KG1 (cell line): Measurements from ENCODE around the gene MYCL.
"Not testable (repeated sequence)": the region's sequence is repeated elsewhere in the genome, so short reads cannot be mapped to it uniquely, and the experiment has no call there.

ENCODE experiments used
- DNase-seq: peaks from one replicate; lab custom pipeline; 2025; lab: John Stamatoyannopoulos, UW

MYCL gene

DNA sequence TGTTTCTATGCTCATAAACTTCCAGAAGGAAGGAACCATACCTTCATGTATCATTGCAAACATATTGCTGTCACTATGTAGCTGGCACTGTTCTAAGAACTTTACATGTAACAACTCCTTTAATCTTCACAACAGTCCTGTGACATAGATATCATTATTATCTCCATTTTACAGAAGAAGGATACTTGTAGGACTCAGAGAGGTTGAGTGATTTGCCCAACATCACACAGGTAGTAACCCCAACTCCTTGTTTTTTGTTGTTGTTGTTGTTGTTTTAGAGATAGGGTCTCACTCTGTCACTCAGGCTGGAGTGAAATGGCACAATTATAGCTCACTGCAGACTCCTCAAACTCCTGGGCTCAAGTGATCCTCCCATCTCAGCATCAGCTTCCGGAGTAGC lies 10.8 kb downstream of the MYCL start:
- DNase-seq = no peak

DNA sequence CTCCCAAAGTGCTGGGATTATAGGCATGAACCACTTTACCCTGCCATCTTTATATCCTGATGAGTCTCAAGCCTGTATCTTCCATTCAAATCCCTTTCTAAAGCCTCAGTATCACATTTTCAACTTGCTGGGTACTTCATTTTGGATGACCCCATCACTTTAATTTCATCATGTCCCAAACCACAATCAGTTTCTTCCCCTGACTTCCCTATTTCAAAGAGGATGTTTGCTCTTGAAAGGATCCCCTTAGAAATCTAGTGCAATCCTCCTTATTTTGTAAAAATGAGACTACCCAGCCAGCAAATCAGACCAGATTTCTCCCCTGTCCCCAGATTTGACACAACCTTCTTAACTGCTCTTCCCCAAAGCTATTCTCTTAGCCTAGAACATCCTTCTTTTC lies 11.4 kb downstream of the MYCL start:
- DNase-seq = no peak

DNA sequence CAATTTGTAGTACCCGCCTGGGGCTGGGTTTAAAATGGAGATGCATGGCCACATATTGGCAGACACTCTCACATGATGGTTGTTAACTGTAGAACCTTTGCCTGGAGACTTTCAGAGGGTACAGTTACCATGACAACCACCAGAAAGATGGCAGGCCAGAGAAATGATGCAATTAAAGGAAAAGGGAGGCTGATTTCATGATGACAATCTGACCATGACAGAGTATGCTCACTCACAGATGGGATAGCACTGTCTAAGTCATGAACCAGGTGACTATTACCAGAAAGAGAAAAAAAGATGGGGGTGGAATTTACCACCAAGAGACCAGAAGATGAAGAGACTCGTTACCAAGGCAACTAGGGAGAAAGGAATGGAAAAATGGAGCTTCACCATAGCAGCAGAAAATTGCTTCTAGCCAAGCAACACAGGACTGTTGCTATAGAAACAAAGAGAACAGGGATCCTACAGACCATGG lies 14.9 kb downstream of the MYCL start:
- no peak for DNase-seq

DNA sequence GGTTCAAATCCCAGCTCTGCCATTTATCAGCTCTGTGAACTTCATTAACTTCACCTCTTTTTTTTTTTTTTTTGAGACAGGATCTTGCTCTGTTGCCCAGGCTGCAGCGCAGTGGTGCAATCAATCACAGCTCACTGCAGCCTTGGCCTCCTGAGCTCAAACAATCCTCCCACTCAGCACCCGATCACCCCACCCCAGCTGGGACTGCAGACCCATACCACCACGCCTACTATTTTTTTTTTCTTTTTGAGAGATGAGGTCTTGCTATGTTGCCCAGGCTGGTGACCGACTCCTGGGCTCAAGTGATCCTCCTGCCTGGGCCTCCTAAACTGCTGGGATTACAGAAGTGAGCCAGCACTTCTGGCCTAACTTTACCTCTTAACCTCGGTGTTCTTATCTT lies 16.2 kb downstream of the MYCL start:
- no peak for DNase-seq

DNA sequence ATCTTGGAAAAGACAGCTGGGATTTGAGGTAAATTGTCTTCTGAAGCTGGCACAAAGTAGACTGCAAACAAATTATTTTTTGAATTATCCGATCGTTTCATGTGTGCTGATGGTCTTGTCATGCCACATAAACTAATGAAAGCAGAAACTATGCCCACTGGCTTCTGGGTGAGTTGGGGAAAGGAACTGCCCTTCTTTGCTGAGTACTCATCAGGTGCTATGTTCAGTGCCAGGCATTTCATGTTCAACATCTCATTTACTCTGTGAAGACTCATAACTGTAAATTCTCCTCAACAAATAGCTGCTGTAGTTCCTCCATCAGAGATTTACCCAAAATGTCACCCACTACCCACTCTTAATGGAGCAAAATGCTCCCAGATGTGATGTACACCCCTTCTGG lies 19.6 kb downstream of the MYCL start:
- no peak for DNase-seq

DNA sequence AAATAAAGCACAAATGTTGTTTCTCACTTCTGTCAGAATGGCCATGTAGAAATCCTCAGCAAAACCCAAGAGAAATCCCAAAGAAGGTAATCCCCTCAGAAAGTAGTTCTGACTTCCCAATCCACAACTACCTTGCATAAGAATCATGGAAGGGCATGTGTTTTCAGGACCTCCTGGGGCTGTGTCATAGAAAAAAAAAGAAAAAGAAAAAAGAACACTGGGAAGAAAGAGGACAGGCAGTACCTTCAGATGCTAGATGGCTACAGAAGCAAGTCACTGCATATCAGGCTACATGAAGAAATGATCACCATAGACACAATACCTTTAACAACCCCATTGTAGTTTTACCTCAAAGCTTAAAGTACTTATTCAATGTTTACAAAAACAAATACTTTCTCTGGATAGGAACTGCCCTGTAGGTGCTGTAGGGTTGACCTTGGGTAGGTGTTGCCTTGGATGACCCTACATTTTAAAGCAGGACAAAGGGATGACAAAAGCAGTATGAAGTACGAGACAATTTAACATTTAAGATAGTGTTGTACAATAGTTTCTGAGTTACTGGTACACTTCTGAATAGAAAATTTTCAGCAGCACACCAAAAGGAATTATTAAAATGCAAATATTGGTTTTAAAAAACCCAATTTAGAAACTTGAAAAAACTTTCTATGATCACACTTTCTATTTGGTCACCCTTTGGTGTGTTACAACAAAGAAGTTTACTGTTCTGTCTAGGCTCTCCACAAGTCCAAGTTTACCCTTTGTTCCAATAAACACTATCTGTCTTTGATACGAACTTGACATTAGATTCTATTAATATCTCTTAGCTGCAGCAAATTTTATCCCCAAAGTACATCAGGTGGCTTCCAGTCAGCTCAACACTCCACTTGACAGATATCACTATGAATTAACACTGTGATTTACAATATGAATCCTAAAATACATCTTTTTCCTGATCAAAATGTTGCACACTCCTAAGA lies 23.4 kb downstream of the MYCL start:
- DNase-seq = no peak

DNA sequence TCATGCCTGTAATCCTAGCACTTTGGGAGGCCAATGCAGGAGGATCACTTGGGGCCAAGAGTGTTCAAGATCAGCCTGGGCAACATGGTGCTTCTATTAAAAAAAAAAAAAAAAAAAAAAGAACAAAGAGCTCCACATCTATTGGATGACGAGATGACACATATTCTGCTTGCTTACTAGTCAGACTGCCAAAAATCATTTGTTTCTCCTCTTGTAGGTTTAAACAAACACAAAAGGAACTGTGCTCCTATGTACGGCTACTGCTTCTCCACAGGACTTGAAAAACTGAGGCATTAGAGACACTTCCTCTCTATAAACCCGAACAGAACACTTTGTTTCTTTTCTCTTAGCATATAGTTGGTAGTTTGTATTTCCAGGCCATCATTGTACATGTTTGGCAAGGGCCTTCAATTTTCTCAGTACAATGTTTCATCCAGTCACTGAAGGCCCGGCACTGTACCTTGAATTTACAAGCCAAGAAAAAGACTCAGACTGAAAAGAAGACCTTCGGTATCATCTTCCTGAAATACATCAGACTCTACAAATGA lies 24.4 kb downstream of the MYCL start:
- no peak for DNase-seq

DNA sequence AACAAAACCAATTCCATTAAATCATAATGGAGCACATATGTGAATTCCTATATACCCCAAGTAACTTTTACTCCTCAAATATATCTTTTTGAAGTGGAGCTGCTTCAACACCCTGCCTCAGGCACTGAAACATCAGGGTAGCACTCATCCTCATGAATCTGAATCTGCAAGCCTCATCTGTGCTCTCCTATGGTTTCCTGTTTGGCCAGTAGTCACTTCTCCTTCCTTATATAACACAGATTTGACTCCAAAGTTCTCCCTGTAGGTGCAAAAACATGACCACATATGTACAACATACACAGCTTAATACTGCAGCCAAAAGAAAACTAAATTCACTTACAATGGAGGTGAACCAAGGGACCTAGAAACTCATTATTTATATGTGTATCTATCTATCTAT lies 25.6 kb downstream of the MYCL start:
- DNase-seq = no peak

DNA sequence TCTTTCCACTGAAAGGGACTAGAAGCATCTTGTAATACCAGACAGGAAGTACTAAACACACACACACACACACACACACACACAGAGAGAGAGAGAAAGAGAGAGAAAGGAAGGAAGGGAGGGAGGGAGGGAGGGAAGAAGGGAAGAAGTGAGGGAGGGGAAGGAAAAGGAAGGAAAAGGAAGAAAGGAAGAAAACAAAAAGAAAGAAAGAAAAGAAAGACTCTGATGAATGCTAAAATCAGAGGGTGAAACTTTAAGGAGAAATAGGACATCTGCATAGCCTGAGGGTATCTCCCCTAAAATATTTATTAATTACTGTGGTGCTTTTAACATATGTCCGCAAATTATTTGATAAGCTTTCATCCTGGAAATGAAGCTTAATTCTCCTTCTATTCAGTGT lies 29.0 kb downstream of the MYCL start:
- DNase-seq = no peak

DNA sequence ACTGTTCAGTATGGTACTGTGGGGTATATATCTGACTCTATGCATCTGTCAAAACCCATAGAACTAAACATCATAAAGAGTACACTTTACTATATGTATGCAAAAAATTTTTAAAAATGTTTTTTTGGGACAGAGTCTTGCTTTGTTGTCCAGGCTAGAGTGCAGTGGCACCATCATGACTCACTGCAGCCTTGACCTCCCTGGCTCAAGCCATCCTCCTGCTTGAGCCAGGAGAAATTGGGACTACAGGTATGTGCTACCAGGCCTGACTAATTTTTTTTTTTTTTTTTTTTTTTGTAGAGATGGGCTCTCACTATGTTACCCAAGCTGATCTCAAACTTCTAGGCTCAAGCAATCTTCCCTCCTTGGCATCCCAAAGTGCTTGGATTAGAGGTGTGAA lies 29.9 kb downstream of the MYCL start:
- no peak for DNase-seq

DNA sequence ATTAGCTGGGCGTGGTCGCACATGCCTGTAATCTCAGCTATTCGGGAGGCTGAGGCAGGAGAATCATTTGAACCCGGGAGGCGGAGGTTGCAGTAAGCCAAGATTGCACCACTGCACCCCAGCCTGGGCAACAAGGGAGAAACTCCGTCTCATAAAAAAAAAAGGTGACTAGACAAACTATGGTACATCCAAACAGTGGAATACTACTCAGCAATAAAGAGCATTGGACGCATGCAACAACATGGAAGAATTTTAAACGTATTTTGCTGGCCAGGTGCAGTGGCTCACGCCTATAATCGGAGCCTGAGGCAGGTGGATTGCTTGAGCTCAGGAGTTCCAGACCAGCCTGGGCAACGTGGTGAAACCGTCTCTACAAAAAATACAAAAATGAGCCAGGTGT lies 30.7 kb downstream of the MYCL start:
- DNase-seq = not testable (repeated sequence)

DNA sequence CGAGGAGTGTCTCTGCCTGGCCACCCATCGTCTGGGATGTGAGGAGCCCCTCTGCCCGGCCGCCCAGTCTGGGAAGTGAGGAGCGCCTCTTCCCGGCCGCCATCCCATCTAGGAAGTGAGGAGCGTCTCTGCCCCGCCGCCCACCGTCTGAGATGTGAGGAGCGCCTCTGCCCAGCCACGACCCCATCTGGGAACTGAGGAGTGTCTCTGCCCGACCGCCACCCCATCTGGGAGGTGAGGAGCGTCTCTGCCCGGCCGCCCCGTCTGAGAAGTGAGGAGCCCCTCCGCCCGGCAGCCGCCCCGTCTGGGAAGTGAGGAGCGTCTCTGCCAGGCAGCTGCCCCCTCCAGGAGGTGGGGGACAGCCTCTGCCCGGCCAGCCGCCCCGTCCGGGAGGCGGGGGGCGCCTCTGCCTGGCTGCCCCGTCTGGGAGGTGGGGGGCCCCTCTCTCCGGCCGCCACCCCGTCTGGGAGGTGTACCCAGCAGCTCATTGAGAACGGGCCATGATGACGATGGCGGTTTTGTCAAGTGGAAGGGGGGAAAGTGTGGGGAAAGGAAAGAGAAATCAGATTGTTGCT lies 32.1 kb downstream of the MYCL start:
- not testable (repeated sequence) for DNase-seq

DNA sequence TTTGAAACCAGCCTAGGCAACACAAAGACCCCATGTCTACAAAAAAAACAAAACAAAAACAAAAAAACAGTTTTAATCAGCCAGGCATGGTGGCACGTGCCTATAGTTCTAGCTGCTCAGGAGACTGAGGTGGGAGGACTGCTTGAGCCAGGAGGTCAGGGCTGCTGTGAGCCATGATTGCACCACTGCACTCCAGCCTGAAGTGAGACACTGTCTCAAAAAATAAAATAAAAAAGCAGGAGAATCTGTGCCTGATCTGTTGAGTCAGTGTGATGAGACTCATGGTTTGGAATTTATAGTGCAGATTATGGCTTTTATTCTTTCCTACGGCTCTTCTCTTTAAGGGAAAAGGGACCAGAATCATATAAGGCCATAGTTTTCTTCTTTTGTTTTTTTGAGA lies 35.0 kb downstream of the MYCL start:
- DNase-seq = no peak

DNA sequence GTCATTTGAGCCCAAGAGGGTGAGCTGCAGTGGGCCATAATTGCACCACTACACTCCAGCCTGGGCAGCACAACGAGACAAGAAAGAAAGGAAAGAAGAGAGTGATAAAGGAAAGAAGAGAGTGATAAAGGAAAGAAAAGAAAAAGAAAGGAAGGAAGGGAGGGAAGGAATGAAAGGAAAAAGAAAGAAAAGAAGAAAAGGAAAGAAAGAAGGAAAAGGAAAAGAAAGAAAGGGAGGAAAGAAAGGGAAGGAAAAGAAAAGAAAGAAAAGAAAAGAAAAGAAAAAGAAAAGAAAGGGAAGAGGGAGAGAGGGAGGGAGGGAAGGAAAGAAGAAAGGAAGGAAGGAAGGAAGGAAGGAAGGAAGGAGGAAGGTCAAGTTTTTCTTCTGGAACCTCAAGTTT lies 36.0 kb downstream of the MYCL start:
- no peak for DNase-seq

DNA sequence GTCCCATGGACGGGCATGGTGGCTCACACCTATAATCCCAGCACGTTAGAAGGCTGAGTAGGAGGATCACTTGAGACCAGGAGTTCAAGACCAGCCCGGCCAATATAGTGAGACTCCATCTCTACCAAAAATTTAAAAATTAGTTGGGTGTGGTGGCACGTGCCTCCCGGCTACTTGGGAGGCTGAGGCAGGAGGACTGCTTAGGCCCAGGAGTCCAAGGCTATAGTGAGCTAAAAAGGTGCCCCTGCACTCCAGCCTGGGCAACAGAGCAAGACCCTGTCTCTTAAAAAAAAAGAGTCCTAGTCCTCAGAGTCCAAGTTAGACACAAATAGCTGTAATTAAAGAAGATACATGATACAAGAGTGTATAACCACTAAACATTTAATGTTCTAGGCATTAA lies 38.5 kb downstream of the MYCL start:
- DNase-seq = no peak

DNA sequence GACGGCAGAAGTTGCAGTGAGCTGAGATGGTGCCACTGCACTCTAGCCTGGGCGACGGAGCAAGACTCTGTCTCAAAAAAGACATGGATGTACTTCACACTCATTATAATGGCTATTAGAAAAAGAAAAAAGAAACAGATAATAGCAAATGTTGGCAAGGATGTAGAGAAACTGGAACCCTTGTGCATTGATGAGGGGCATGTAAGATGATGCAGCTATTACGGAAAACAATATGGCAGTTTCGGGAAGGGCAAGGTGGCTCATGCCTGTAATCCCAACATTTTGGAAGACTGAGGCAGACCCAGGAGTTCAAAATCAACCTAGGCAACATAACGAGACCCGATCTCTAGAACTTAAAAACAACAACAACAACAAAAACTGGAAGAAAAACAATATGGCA lies 40.7 kb downstream of the MYCL start:
- DNase-seq = no peak

DNA sequence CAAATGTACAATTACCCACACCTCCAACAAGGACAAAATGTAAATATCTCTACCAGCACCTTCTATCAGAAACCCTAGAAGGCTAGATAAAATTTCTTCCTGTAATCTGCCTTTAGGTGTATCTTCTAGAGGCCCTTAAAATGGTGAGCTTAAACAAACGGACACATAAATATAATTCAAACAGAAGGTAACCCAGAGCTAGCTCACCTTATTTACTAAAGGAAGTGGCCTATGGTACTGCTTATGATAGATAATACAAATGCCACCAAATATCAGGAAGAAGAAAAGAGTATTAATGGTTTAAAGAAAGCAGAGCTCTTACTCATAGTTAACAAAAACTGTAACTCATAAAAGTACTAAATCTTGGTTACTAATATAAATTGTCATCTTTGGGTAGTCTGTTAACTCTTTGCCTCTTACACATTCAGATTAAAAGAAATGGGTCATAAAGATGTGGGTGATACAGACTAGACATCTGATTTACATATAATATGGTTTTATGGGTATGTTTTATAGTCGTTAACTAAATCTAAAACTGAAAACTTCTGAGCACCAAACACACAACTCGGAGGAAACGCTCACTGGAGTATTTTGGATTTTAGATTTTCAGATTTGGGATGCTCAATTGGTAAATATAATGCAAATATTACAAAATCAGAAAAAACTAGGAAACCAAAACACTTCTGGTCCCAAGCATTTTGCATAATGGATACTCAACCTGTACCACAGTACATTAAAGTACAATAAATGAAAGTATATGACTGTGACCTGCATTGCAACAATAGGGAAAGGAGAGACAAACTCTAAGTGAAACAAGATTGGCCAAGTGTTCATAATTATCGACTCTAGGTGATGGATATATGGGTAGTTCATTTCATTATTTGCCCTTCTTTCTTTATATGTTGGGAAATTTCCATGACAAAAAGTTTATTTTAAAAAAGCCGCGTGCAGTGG lies 41.6 kb downstream of the MYCL start:
- no peak for DNase-seq

DNA sequence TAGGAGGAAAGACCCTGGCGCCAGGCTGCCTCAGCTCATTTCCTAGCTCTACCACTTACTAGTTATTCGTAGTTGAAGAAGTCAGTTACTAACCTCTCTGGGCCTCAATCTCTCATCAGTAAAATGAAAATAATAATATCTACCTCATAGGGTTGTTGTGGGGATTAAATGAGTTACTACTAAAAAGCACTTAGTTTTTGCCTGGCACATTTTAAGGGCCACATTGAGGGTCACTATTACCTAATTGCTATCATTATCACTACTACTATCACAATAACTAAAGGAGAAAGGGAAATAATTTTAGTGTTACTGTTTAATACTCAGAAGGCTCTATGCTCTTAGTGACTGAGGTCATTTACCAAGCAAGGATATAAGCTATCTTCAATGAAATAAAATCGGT lies 43.4 kb downstream of the MYCL start:
- DNase-seq = no peak

DNA sequence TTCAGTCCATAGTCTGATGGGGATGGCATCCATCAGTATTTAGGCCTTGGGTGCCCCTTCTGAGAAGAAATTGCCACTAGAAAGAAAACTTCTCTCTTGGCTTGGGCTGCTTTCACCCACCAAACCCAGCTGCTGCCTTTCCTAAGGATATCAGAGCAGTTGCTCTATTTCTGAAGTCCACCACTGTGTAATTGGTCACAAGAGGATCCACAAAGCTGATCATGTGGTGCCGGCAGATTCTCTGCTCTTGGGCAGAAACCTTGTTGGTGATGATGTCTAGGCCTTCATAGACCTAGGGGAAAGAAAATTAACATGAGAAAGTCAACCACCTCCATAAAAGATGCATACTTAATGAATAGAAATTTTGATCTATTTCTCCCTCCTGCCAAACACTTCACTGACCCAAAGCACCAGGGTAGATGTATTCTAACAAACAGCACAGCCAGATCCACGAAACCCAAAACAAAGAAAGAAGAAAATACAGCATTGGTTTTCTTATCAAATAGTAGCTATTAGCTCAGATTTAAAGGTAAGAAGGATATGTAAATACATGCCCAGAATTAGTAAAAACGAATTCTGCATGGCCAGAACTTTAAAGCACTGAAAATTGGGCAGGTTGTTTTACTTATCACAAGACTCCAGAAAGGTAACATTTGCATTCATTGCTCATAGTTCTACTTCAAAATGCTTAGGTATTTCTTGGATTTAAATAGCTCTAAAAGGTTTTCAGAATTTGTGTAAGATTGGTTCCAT lies 44.4 kb downstream of the MYCL start:
- no peak for DNase-seq

DNA sequence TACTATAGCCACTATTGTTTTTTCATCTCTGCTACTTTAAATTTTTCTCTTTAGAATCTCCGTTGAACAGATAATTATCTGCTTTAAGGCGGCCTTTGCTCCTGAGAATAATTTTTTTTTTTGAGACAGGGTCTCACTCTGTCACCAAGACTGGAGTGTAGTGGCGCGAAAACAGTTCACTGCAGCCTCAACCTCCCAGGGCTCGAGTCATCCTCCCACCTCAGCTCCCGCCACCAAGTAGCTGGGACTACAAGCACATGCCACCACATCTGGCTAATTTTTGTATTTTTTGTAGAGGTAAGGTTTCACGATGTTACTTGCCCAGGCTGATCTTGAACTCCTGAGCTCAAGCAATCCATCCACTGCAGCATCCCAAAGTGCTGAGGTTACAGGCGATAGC lies 47.0 kb downstream of the MYCL start:
- DNase-seq = no peak

DNA sequence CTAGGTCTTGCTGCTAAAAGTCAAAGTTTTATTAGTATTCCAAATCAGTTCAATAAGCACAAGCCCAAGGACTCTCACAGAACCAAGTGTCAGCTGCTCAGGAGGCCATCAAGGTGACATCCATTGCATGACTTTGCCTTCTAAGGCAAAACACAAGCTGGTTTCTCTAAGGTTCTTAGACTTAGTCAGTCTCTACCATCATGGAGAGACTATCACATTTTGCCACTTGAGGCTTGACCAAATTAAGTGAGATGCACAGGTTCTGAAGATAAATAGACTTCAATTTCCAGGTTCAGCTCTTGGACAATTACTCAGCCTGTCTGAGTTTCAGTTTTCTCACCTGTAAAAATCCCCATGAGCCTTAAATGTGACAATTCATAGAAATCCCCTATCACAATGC lies 47.4 kb downstream of the MYCL start:
- DNase-seq = no peak
